SKM-1 treated with dmso at 0.1 percent for 144 hours (cell line): ENCODE data around the gene MAN2C1.
"Not testable (repeated sequence)": the region's sequence is repeated elsewhere in the genome, so short reads cannot be mapped to it uniquely, and the experiment has no call there.

Source experiments
- DNase-seq: peaks from one replicate; lab custom pipeline; 2025; ENCODE audit not compliant: unreplicated experiment; lab: John Stamatoyannopoulos, UW

Gene MAN2C1

GRCh38 chr15:75367913-75368688 lies at the start of gene MAN2C1:
Gene MAN2C1, minus strand, starts transcription at chr15:75368607. Its CDS starts 24 bp downstream, at chr15:75368583.
- peak; percentile 95 for DNase-seq

- no peak for DNase-seq
Measured at GRCh38 chr15:75416584-75416983, 48.2 kb upstream of the MAN2C1 start.

- no peak for DNase-seq
Measured at GRCh38 chr15:75410196-75410595, 41.8 kb upstream of the MAN2C1 start.

GRCh38 chr15:75407083-75407482 lies 38.7 kb upstream of the MAN2C1 start:
- DNase-seq, result no peak

GRCh38 chr15:75403892-75404291 lies 35.5 kb upstream of the MAN2C1 start:
- no peak for DNase-seq

GRCh38 chr15:75397494-75397893 lies 29.1 kb upstream of the MAN2C1 start:
- no peak for DNase-seq

GRCh38 chr15:75389791-75390382 lies 21.5 kb upstream of the MAN2C1 start:
- DNase-seq, result no peak

GRCh38 chr15:75383986-75384385 lies 15.6 kb upstream of the MAN2C1 start:
- not testable (repeated sequence) for DNase-seq

- no peak for DNase-seq
Measured at GRCh38 chr15:75380773-75381172, 12.4 kb upstream of the MAN2C1 start.

- DNase-seq, result no peak
Measured at GRCh38 chr15:75371901-75372688, 3.7 kb upstream of the MAN2C1 start.

- no peak for DNase-seq
Measured at GRCh38 chr15:75371486-75371885, 3.1 kb upstream of the MAN2C1 start.

- no peak for DNase-seq
Measured at GRCh38 chr15:75369897-75370581, 1.6 kb upstream of the MAN2C1 start.

GRCh38 chr15:75368689-75369239 lies 357 bp upstream of the MAN2C1 start:
- no peak for DNase-seq

GRCh38 chr15:75367406-75367912 lies 948 bp downstream of the MAN2C1 start:
- no peak for DNase-seq

- DNase-seq, result no peak
Measured at GRCh38 chr15:75367006-75367405, 1.4 kb downstream of the MAN2C1 start.

- DNase-seq, result no peak
Measured at GRCh38 chr15:75366163-75366562, 2.2 kb downstream of the MAN2C1 start.

GRCh38 chr15:75364881-75365280 lies 3.5 kb downstream of the MAN2C1 start:
- no peak for DNase-seq

GRCh38 chr15:75363786-75364185 lies 4.6 kb downstream of the MAN2C1 start:
- no peak for DNase-seq

GRCh38 chr15:75362642-75363249 lies 5.7 kb downstream of the MAN2C1 start:
- no peak for DNase-seq

GRCh38 chr15:75361989-75362641 lies 6.3 kb downstream of the MAN2C1 start:
- no peak for DNase-seq
